Measurements from ENCODE around the gene CSNK1D.
A peak's percentile ranks its signal among the peaks of the same experiment; 100 is the strongest.

Gene CSNK1D

GRCh38 chr17:82301916-82302567 lies 28.5 kb upstream of the CSNK1D start:
- no peak overlapping the region for H3K4me3 ChIP-seq (ENCODE audit: low read depth, low read length)
- TF ChIP-seq CTCF (IDR thresholded peaks at IDR 0.05; ENCODE audit: insufficient read depth, low read depth, low read length, missing control alignments): no peak
- peak; percentile 74 for DNase-seq (ENCODE audit: low read depth)

GRCh38 chr17:82301300-82301915 lies 27.9 kb upstream of the CSNK1D start:
- H3K4me3 ChIP-seq (ENCODE audit: low read depth, low read length): no peak overlapping the region
- no peak for DNase-seq (ENCODE audit: low read depth)
- no peak for TF ChIP-seq CTCF (IDR thresholded peaks at IDR 0.05; ENCODE audit: insufficient read depth, low read depth, low read length, missing control alignments)

GRCh38 chr17:82300707-82301270 lies 27.3 kb upstream of the CSNK1D start:
- peak; percentile 83 for TF ChIP-seq CTCF (IDR thresholded peaks at IDR 0.05; ENCODE audit: insufficient read depth, low read depth, low read length, missing control alignments)
- DNase-seq (ENCODE audit: low read depth): peak; percentile 72
- no peak overlapping the region for H3K4me3 ChIP-seq (ENCODE audit: low read depth, low read length)

GRCh38 chr17:82300228-82300627 lies 26.7 kb upstream of the CSNK1D start:
- H3K4me3 ChIP-seq (ENCODE audit: low read depth, low read length): no peak overlapping the region
- no peak for DNase-seq (ENCODE audit: low read depth)
- TF ChIP-seq CTCF (IDR thresholded peaks at IDR 0.05; ENCODE audit: insufficient read depth, low read depth, low read length, missing control alignments): no peak

GRCh38 chr17:82299452-82299851 lies 26.0 kb upstream of the CSNK1D start:
- H3K4me3 ChIP-seq (ENCODE audit: low read depth, low read length): no peak overlapping the region
- DNase-seq (ENCODE audit: low read depth): no peak
- no peak for TF ChIP-seq CTCF (IDR thresholded peaks at IDR 0.05; ENCODE audit: insufficient read depth, low read depth, low read length, missing control alignments)

- TF ChIP-seq CTCF (IDR thresholded peaks at IDR 0.05; ENCODE audit: insufficient read depth, low read depth, low read length, missing control alignments): no peak
- no peak for DNase-seq (ENCODE audit: low read depth)
- peak overlapping the region; percentile 84 for H3K4me3 ChIP-seq (ENCODE audit: low read depth, low read length)
Measured at GRCh38 chr17:82298538-82299421, 25.3 kb upstream of the CSNK1D start.

Measured in GM12865 (cell line).